GM12878 (cell line): ENCODE measurements around the gene ZNF610. TPM values are rescaled to one million over a fixed set of nuclear protein-coding genes. Genes with fewer than 3 reads are reported as not detected.

Source experiments
- ATAC-seq: fragments of 200-7000 bp; cut with Tn5 transposase; 3 replicates; pipeline ENCODE4 v1.9.1; 2020; ENCODE audit warnings: mild to moderate bottlenecking, moderate library complexity
- BruUV-seq: library from RNA; stranded (reverse); fragments of 400-500 nt; replicated peaks from 2 replicates; lab custom pipeline; 2021; lab: Mats Ljungman, UMichigan
- CTCF ChIA-PET: fragments of 300-600 bp; sonication (Branson Sonifier 250); formaldehyde crosslinking; extraction: SDS; loops from one replicate; lab custom pipeline; 2021; ENCODE audit warnings: inconsistent platforms; lab: Yijun Ruan, JAX
- POLR2A ChIA-PET: fragments of 350-600 bp; formaldehyde crosslinking; extraction: SDS; loops from one replicate; lab custom pipeline; 2021; ENCODE audit warnings: inconsistent platforms; lab: Charles Lee
- RAD21 ChIA-PET: fragments of 300-600 bp; sonication (Branson Sonifier 250); formaldehyde crosslinking; loops from one replicate; lab custom pipeline; 2023; ENCODE audit warnings: antibody characterized with exemption; ENCODE audit not compliant: unreplicated experiment; lab: Charles Lee
- SMC1A ChIA-PET: fragments of 300-600 bp; sonication (Branson Sonifier 250); formaldehyde crosslinking; loops from one replicate; lab custom pipeline; 2023; ENCODE audit not compliant: unreplicated experiment, uncharacterized antibody; lab: Charles Lee
- DNase-seq: peaks from one replicate; pipeline ENCODE4 v3.0.0-alpha.2; 2011; ENCODE audit warnings: low read depth, low spot score
- FAIRE-seq: peaks from 3 replicates; lab custom pipeline; 2011; peaks lifted over from hg19 to GRCh38; lab: Jason Lieb, UNC
- H2AFZ ChIP-seq: 2 replicates; pipeline ENCODE4 v1.6.0; 2011; ENCODE audit warnings: low read depth, low read length, control low read depth; ENCODE audit not compliant: control insufficient read depth
- H3K27ac ChIP-seq: 2 replicates; pipeline ENCODE4 v1.5.1; 2011; ENCODE audit warnings: control low read depth; ENCODE audit not compliant: control insufficient read depth, insufficient read depth
- H3K27me3 ChIP-seq, 2 experiments: replicated peaks in 1 of 2; 2 replicates each; pipeline versions ENCODE4 v1.6.0 to v1.6.1; 2011; ENCODE audit warnings: low read length in 1 of 2; ENCODE audit not compliant: control insufficient read depth in 2 of 2, insufficient read depth in 2 of 2
- H3K36me3 ChIP-seq, 2 experiments: 2 replicates each; pipeline ENCODE4 v1.5.1; 2011; ENCODE audit warnings: low read length in 1 of 2; ENCODE audit not compliant: control insufficient read depth in 2 of 2, insufficient read depth in 2 of 2
- H3K4me1 ChIP-seq: 2 replicates; pipeline ENCODE4 v1.6.1; 2011; ENCODE audit warnings: mild to moderate bottlenecking, low read length, moderate library complexity, mixed read lengths; ENCODE audit not compliant: control insufficient read depth, insufficient read depth
- H3K4me2 ChIP-seq: 2 replicates; pipeline ENCODE4 v1.6.0; 2011; ENCODE audit warnings: control low read depth; ENCODE audit not compliant: control insufficient read depth, insufficient read depth
- H3K4me3 ChIP-seq: fragments of 200-600 bp; sonication (generic); 2 replicates; pipeline ENCODE4 v1.5.1; 2016
- H3K79me2 ChIP-seq: 2 replicates; pipeline ENCODE4 v1.6.0; 2011; ENCODE audit warnings: low read length; ENCODE audit not compliant: control insufficient read depth, insufficient read depth
- H3K9ac ChIP-seq: 2 replicates; pipeline ENCODE4 v1.8.0; 2011; ENCODE audit warnings: low read length, control low read depth, mixed read lengths; ENCODE audit not compliant: control insufficient read depth, insufficient read depth
- H3K9me3 ChIP-seq: replicated peaks from 3 replicates; pipeline ENCODE4 v1.5.1; 2011; ENCODE audit warnings: mild to moderate bottlenecking, low read length; ENCODE audit not compliant: control insufficient read depth, insufficient read depth
- H4K20me1 ChIP-seq: 2 replicates; pipeline ENCODE4 v1.6.0; 2011; ENCODE audit not compliant: control insufficient read depth, insufficient read depth
- CBX3 ChIP-seq: fragments of 200-600 bp; sonication (generic); IDR thresholded peaks from 2 replicates; pipeline ENCODE4 v1.6.1; 2016; ENCODE audit warnings: low read depth, borderline replicate concordance
- CREB1 ChIP-seq: IDR thresholded peaks from 2 replicates; pipeline ENCODE4 v1.6.1; 2012; ENCODE audit warnings: low read depth, mild to moderate bottlenecking, inconsistent platforms
- FOXM1 ChIP-seq: IDR thresholded peaks from 2 replicates; pipeline ENCODE4 v1.6.1; 2012; ENCODE audit warnings: low read depth, mild to moderate bottlenecking, inconsistent platforms, low read length, moderate library complexity
- IRF3 ChIP-seq: fragments of 450-650 bp; IDR thresholded peaks from 2 replicates; pipeline ENCODE4 v1.6.1; 2014; ENCODE audit warnings: mild to moderate bottlenecking
- NR2F1 ChIP-seq: fragments of 450-650 bp; conservative IDR thresholded peaks from 2 replicates; pipeline ENCODE4 v1.6.1; 2017; ENCODE audit warnings: mild to moderate bottlenecking
- NRF1 ChIP-seq: conservative IDR thresholded peaks from 2 replicates; pipeline ENCODE4 v1.6.1; 2011; ENCODE audit warnings: mild to moderate bottlenecking, low read depth, low read length, improper control_type of control experiment
- SMARCA5 ChIP-seq: fragments of 450-650 bp; IDR thresholded peaks from 2 replicates; pipeline ENCODE4 v1.6.1; 2017; ENCODE audit warnings: mild to moderate bottlenecking
- ZBED1 ChIP-seq: IDR thresholded peaks from 2 replicates; pipeline ENCODE4 v1.6.1; 2016; ENCODE audit warnings: borderline replicate concordance
- WGBS: methylation state at CpG from one replicate; pipeline ENCODE4 v1.1.6; 2016; ENCODE audit warnings: low lambda C conversion rate; ENCODE audit not compliant: insufficient replicate concordance, insufficient coverage; ENCODE audit errors: missing lambda C conversion rate; 5-methylcytosine and 5-hydroxymethylcytosine counted together
- in situ Hi-C: fragments of 300-500 bp; cut with MboI; formaldehyde crosslinking; loops from 9 replicates; pipeline ENCODE4 v1.14.3; 2018; ENCODE audit warnings: mixed read lengths
- intact Hi-C: fragments of 100-400 bp; cut with micrococcal nuclease; formaldehyde crosslinking; loops from one replicate; pipeline ENCODE4 v1.14.2; 2022; ENCODE audit not compliant: unreplicated experiment
- polyA plus RNA-seq, 11 experiments: library from polyadenylated mRNA; depleted of rRNA in 4 of 11; unstranded in 6 of 11; stranded (reverse) in 5 of 11; fragments of >200 nt; fragmentation: Nextera tagmentation in 4 of 11; fragmentation: Illumina TruSeq in 1 of 11; extraction: Ambion mirVana in 4 of 11; extraction: Trizol in 1 of 11; gene quantifications; 1 replicate in 1 of 11; 2 replicates in 10 of 11; pipeline versions ENCODE4 v1.2.1 to v1.2.3, GENCODE V29; 2011 to 2016; ENCODE audit warnings: inconsistent platforms in 2 of 11, missing spikeins in 2 of 11, low read depth in 1 of 11
- total RNA-seq, 4 experiments: library from RNA; depleted of rRNA in 3 of 4; stranded (reverse); fragments of >200 nt in 3 of 4; fragmentation: Illumina TruSeq in 1 of 4; extraction: Trizol in 1 of 4; gene quantifications; 2 replicates each; pipeline versions ENCODE4 v1.2.1 to v1.2.3, GENCODE V29; 2013 to 2021

Gene ZNF610
- total and polyA plus RNA-seq, 10 of the 15 experiments (the other 5 are each of a cell fraction or from before 2014, with no cell fraction given), result 0.11 to 1.2 (median 0.53) TPM

DNA sequence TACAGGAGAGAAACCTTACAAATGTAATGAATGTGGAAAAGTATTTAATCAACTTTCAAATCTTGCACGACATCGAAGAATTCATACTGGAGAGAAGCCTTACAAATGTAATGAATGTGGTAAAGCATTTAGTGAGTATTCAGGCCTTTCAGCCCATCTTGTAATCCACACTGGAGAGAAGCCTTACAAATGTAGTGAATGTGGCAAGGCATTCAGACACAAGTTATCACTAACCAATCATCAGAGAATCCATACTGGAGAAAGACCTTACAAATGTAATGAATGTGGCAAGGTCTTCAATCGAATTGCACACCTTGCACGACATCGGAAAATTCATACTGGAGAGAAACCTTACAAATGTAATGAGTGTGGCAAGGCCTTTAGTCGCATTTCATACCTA is 13.6 kb upstream of the ZNF610 start:
- Histone ChIP-seq H3K4me3 (no peak overlapping the region), H3K27ac (no peak overlapping the region), H3K79me2 (no peaks in the 10 kb centered on the region), H4K20me1 (no peaks in the 10 kb centered on the region), H3K9me3 (peaks cover 49% of the 10 kb centered on the region), H3K36me3 (peaks cover 2 to 24% of the 10 kb centered on the region in 2 experiments), H2AFZ (no peak overlapping the region)
- intact Hi-C loops, result no loop called here
- BruUV-seq, result no TSS peak
- CTCF ChIA-PET, result no interaction called here
- TF ChIP-seq NRF1, result no peak
- TF ChIP-seq CREB1, result no peak
- no peak for TF ChIP-seq FOXM1
- TF ChIP-seq NR2F1, result no peak
- no peak for TF ChIP-seq ZBED1
- no peak for TF ChIP-seq IRF3
- TF ChIP-seq, all 136 proteins: peak for 0
- DNase-seq (no peak), ATAC-seq (no peak), FAIRE-seq (no peak)
- Histone ChIP-seq H3K9ac (no peak overlapping the region), H3K4me2 (no peak overlapping the region), H3K4me1 (no peaks in the 10 kb centered on the region), H3K27me3 (no peaks in the 10 kb centered on the region)
- SMC1A ChIA-PET, result no interaction called here
- in situ Hi-C loops, result no loop called here
- POLR2A ChIA-PET, result no interaction called here
- WGBS, result 99% methylated on average over 6 of the region's 6 CpGs
- RAD21 ChIA-PET, result no interaction called here

DNA sequence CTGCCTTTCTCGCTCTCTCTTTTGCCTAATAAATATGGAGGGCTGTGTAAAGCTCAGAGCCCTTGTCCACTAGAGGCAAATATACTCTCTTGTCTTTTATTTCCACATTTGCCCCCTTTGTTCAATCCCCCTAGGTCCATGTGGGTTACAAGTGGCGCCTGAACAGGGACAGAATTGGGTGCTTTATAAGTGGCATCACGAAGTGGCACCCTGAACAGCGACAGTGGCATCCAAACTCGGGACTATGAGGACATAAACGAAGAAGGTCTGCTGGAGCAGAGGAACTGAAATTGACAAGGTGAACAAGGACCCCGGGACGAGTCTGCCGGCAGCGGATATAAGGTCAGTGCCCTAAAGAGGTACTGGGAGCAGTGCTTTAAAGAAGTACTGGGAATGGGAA is 4.3 kb upstream of the ZNF610 start:
- no peaks in the 10 kb centered on the region for H4K20me1 ChIP-seq
- ChIA-PET RAD21 (no interaction called here), CTCF (no interaction called here)
- intact Hi-C loops, result no loop called here
- H3K9ac ChIP-seq, result no peak overlapping the region
- FAIRE-seq, result no peak
- no peak overlapping the region for H2AFZ ChIP-seq
- H3K4me3 ChIP-seq, result no peak overlapping the region
- no peaks in the 10 kb centered on the region for H3K79me2 ChIP-seq
- no peaks in the 10 kb centered on the region for H3K4me1 ChIP-seq
- no peak overlapping the region for H3K27ac ChIP-seq
- H3K4me2 ChIP-seq, result no peak overlapping the region
- 0 out of 2 replicates have a peak, but pooled peaks have one; percentile 77 for TF ChIP-seq CBX3
- TF ChIP-seq SMARCA5, result no peak
- TF ChIP-seq, all 136 proteins: peak for 1
- no peaks in the 10 kb centered on the region for H3K36me3 ChIP-seq
- ChIA-PET POLR2A (no interaction called here), SMC1A (no interaction called here)
- no peaks in the 10 kb centered on the region for H3K27me3 ChIP-seq
- BruUV-seq, result no TSS peak
- 69% methylated on average over 10 of the region's 10 CpGs for WGBS
- ATAC-seq (no peak), DNase-seq (no peak)
- peaks cover 14% of the 10 kb centered on the region for H3K9me3 ChIP-seq
- in situ Hi-C loops, result no loop called here
